Parathyroid adenoma (tissue), 2 donors: Measurements from ENCODE around the gene HOXD12.
A peak's percentile ranks its signal among the peaks of the same experiment; 100 is the strongest.

Experiments used
- H2AFZ ChIP-seq: fragments of 300-600 bp; sonication (generic); one replicate; pipeline ENCODE4 v1.7.0; 2017; ENCODE audit warnings: antibody characterized with exemption, mild to moderate bottlenecking
- H3K27ac ChIP-seq: fragments of 300-600 bp; sonication (generic); one replicate; pipeline ENCODE4 v1.7.0; 2017
- H3K27me3 ChIP-seq: fragments of 300-600 bp; sonication (generic); one replicate; pipeline ENCODE4 v1.7.0; 2017; ENCODE audit warnings: low read length; ENCODE audit not compliant: control insufficient read depth, insufficient read depth
- H3K36me3 ChIP-seq: fragments of 300-600 bp; sonication (generic); one replicate; pipeline ENCODE4 v1.7.0; 2017; ENCODE audit warnings: low read length; ENCODE audit not compliant: control insufficient read depth, insufficient read depth
- H3K4me1 ChIP-seq: fragments of 300-600 bp; sonication (generic); one replicate; pipeline ENCODE4 v1.7.0; 2017; ENCODE audit warnings: control low read depth
- H3K4me2 ChIP-seq: fragments of 300-600 bp; sonication (generic); one replicate; pipeline ENCODE4 v1.7.0; 2017; ENCODE audit warnings: low read length
- H3K4me3 ChIP-seq: fragments of 300-600 bp; sonication (generic); one replicate; pipeline ENCODE4 v1.7.0; 2017; ENCODE audit warnings: low read depth, low read length
- H3K79me2 ChIP-seq: fragments of 300-600 bp; sonication (generic); one replicate; pipeline ENCODE4 v1.7.0; 2017; ENCODE audit warnings: control low read depth
- H3K9ac ChIP-seq: fragments of 300-600 bp; sonication (generic); one replicate; pipeline ENCODE4 v1.7.0; 2017; ENCODE audit warnings: mild to moderate bottlenecking
- H3K9me3 ChIP-seq: fragments of 300-600 bp; sonication (generic); one replicate; pipeline ENCODE4 v1.7.0; 2017; ENCODE audit warnings: low read length; ENCODE audit not compliant: control insufficient read depth
- CTCF ChIP-seq: fragments of 300-600 bp; sonication (generic); IDR thresholded peaks from one replicate; pipeline ENCODE4 v1.7.0; 2017; ENCODE audit warnings: antibody characterized with exemption, mild to moderate bottlenecking
- donor health status: primary hyperparathyroidism.

The HOXD12 gene

DNA sequence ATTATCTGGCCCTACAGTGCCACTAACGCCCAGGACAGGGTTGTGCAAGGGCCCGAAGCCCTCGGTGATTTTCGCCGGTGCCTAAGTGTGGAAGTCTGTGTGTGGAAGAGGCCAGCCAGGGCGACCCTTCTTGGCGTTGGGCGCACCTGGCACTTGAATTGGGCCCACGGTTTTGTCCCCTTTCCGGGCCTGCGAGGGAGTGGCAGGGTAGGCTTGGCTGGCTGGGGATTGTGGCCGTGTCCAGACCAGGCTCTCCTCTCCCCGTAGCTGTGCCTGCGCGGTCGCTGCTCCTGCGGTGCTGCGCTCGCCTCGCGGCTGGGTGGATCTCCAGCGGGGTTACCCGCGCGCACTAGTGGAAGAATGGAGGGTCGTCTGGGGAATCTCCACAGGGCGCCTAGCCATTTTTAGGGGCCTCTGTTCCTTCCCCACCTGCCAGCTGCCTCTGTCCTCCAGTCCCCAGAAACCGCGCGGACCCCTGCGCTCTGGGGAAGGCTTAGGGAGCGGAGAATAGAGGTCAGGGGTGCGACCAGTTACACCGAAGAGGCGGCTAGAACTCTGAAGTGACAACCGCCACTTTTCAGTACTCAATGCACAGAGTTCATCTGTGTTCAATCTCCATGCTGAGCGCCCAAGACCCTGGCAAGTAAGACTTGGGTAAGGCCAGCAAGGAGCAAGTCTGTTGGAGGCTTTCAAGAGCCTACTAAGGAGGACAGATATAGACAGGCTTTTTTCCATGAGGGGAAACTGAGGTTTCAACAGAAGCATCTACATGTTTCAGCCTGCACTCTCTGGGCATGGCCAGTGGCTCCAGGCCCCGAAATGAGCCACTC is 31.8 kb upstream of the HOXD12 start:
- H3K9me3 ChIP-seq: no peaks in the 10 kb centered on the region
- H3K27me3 ChIP-seq: peaks cover 18% of the 10 kb centered on the region
- H3K36me3 ChIP-seq: no peaks in the 10 kb centered on the region
- no peak overlapping the region for H2AFZ ChIP-seq
- peak overlapping the region; percentile 45 for H3K4me3 ChIP-seq
- TF ChIP-seq CTCF: no peak
- no peaks in the 10 kb centered on the region for H3K79me2 ChIP-seq
- no peaks in the 10 kb centered on the region for H3K4me1 ChIP-seq
- peak overlapping the region; percentile 67 for H3K4me2 ChIP-seq
- H3K27ac ChIP-seq: no peak overlapping the region
- no peak overlapping the region for H3K9ac ChIP-seq

- Histone ChIP-seq H3K27ac (no peak overlapping the region), H3K36me3 (no peaks in the 10 kb centered on the region), H3K27me3 (peaks cover 18% of the 10 kb centered on the region), H3K4me2 (no peak overlapping the region), H2AFZ (no peak overlapping the region), H3K4me1 (no peaks in the 10 kb centered on the region), H3K9me3 (no peaks in the 10 kb centered on the region), H3K4me3 (no peak overlapping the region), H3K9ac (no peak overlapping the region), H3K79me2 (no peaks in the 10 kb centered on the region)
- TF ChIP-seq CTCF: no peak
Measured at GRCh38 chr2:176068419-176068832, 31.2 kb upstream of the HOXD12 start.

DNA sequence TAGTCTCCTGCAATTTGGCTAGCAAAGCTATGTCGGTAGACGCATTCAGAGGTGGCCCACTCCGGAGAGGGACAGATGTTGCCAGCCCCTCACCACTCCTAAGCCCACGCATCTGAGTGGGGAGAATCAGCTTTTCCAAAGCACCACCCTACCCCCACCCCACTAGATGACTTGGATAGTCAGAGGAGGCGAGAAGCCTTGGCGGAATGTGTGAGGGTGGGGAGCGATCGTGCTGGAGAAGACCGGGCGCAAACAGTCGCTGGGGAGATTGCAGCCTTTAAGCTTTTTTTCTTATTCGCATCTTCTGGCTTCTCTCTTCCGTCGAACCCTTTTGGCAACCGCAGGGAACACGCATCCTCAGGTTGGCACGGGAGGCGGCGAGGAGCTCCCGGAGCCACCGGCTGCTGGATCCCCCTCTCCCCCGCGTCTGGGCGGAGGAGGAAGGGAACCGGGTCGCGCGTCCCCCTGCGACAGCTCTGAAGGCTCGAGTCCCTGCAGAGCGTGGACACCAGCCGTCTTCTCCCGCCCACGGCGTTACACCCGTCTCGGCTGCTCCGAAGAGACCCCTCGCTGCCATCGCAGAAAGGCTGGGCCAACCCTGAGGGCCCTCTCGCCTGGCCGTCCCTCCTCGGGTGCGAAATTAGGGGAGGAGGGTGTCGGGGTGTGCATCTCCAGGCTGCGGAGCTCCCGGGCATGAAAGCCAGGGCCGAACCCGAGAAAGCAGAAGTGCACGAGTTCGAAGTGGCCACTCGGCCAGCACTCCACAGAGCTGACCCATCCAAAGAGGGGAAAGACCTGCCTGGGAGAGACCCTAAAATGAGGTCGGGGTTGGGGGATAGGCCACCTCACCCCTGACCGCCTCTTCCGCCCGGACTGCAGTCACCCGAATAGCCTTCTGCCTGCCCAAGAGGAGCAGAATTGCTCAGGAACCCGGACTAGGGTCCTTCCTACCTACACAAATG is 28.0 kb upstream of the HOXD12 start:
- Histone ChIP-seq H3K79me2 (no peaks in the 10 kb centered on the region), H3K36me3 (no peaks in the 10 kb centered on the region), H3K9ac (no peak overlapping the region), H3K4me2 (no peak overlapping the region), H3K9me3 (no peaks in the 10 kb centered on the region), H3K4me1 (no peaks in the 10 kb centered on the region), H2AFZ (no peak overlapping the region), H3K4me3 (no peak overlapping the region), H3K27me3 (peaks cover 31% of the 10 kb centered on the region), H3K27ac (no peak overlapping the region)
- no peak for TF ChIP-seq CTCF

- Histone ChIP-seq H3K4me3 (no peak overlapping the region), H3K4me1 (no peaks in the 10 kb centered on the region), H3K9ac (no peak overlapping the region), H3K27ac (no peak overlapping the region), H3K4me2 (no peak overlapping the region), H2AFZ (no peak overlapping the region), H3K79me2 (no peaks in the 10 kb centered on the region), H3K27me3 (peaks cover 29% of the 10 kb centered on the region), H3K36me3 (no peaks in the 10 kb centered on the region), H3K9me3 (no peaks in the 10 kb centered on the region)
- TF ChIP-seq CTCF: no peak
Measured at GRCh38 chr2:176072292-176072669, 27.3 kb upstream of the HOXD12 start.
